SK-N-MC (cell line): ENCODE measurements around the gene KLHL26.

Experiments
- EZH2 ChIP-seq: fragments of 200-600 bp; sonication (generic); IDR thresholded peaks from one replicate; pipeline ENCODE4 v1.6.1; 2017; ENCODE audit warnings: antibody characterized with exemption
- FOXP2 ChIP-seq: optimal IDR thresholded peaks from 2 replicates; pipeline ENCODE3; 2011; ENCODE audit warnings: mild to moderate bottlenecking, moderate library complexity; ENCODE audit not compliant: insufficient read depth; ENCODE audit errors: extremely low read length, control extremely low read depth
- POLR2AphosphoS5 ChIP-seq: IDR thresholded peaks from 2 replicates; pipeline ENCODE4 v1.6.1; 2012; ENCODE audit warnings: mild to moderate bottlenecking, low read depth, low read length, borderline replicate concordance

- no peak for TF ChIP-seq POLR2AphosphoS5
- no peak for TF ChIP-seq EZH2
- TF ChIP-seq FOXP2: no peak
These were observed 74.3 kb downstream of the KLHL26 start for GRCh38 chr19:18710996-18711751.
